Esophagus muscularis mucosa (tissue), 4 donors: ENCODE data around the gene ATP11C.

Source experiments
- CTCF ChIP-seq, 3 experiments: fragments of 200-600 bp in 2 of 3; fragments of 450-650 bp in 1 of 3; sonication (generic) in 2 of 3; IDR thresholded peaks; one replicate each; pipeline ENCODE4 v1.5.1; 2017 to 2019; ENCODE audit warnings: antibody characterized with exemption in 3 of 3, mild to moderate bottlenecking in 2 of 3, moderate library complexity in 1 of 3
- EP300 ChIP-seq: sonication (generic); formaldehyde crosslinking; IDR thresholded peaks from one replicate; pipeline ENCODE4 v1.6.1; 2017; ENCODE audit warnings: antibody characterized with exemption
- POLR2A ChIP-seq: fragments of 450-650 bp; IDR thresholded peaks from one replicate; pipeline ENCODE4 v1.6.1; 2017; ENCODE audit warnings: antibody characterized with exemption, moderate library complexity, mild to moderate bottlenecking, low read depth
- POLR2AphosphoS5 ChIP-seq, 2 donors: sonication (generic); formaldehyde crosslinking; IDR thresholded peaks; one replicate each; pipeline ENCODE4 v1.6.1; 2017; ENCODE audit warnings: antibody characterized with exemption in 2 of 2

- TF ChIP-seq CTCF (IDR thresholded peaks at IDR 0.05) (no peak), POLR2A (no peak), EP300 (no peak), POLR2AphosphoS5 (IDR thresholded peaks at IDR 0.05) (no peak)
Observed at GRCh38 chrX:139875841-139876240, 57.0 kb downstream of the ATP11C start.
